ENCODE results near the gene TMEM201.

DNA sequence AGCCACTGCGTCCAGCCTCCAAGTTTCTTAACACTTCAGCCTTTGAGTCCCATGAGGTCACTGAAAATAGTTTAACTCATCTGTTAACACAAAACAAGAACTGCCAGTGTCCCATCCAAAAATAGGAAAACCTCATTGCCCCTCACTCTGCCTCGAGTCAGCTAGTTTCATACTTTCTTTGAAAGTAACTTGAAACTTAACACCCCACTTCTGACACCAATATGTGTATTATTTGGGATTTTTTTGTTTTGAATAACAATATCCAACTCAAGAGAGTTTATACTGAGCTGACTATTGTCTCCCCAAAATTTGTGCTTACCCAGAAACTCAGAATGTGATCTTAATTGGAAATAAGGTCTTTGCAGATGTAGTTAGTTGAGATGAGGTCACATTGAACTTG, 45.9 kb downstream of the TMEM201 start:
- TF ChIP-seq POLR2AphosphoS5 (IDR thresholded peaks at IDR 0.05; ENCODE audit: insufficient read depth in 1 of 2, low read depth in 1 of 2): no peak
- TF ChIP-seq, protein P1, sequence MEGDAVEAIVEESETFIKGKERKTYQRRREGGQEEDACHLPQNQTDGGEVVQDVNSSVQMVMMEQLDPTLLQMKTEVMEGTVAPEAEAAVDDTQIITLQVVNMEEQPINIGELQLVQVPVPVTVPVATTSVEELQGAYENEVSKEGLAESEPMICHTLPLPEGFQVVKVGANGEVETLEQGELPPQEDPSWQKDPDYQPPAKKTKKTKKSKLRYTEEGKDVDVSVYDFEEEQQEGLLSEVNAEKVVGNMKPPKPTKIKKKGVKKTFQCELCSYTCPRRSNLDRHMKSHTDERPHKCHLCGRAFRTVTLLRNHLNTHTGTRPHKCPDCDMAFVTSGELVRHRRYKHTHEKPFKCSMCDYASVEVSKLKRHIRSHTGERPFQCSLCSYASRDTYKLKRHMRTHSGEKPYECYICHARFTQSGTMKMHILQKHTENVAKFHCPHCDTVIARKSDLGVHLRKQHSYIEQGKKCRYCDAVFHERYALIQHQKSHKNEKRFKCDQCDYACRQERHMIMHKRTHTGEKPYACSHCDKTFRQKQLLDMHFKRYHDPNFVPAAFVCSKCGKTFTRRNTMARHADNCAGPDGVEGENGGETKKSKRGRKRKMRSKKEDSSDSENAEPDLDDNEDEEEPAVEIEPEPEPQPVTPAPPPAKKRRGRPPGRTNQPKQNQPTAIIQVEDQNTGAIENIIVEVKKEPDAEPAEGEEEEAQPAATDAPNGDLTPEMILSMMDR (IDR thresholded peaks at IDR 0.05): no peak
